HCT116 (cell line): ENCODE measurements around the gene DYNLT1.
A peak's percentile ranks its signal among the peaks of the same experiment; 100 is the strongest.

Experiments used
- ATF3 ChIP-seq: IDR thresholded peaks from 2 replicates; pipeline ENCODE4 v1.6.1; 2012
- CTCF ChIP-seq, 3 experiments: fragments of 200-600 bp in 1 of 3; sonication (generic) in 1 of 3; IDR thresholded peaks in 2 of 3; conservative IDR thresholded peaks in 1 of 3; 2 replicates each; pipeline ENCODE4 v1.5.1; 2012 to 2017; ENCODE audit warnings: low read depth in 2 of 3, low read length in 2 of 3, antibody characterized with exemption in 1 of 3, borderline replicate concordance in 1 of 3, control low read depth in 1 of 3, mild to moderate bottlenecking in 1 of 3, mixed read lengths in 1 of 3, mixed run types in 1 of 3, moderate library complexity in 1 of 3; ENCODE audit not compliant: insufficient read depth in 1 of 3
- EGR1 ChIP-seq: IDR thresholded peaks from 2 replicates; pipeline ENCODE4 v1.6.1; 2012; ENCODE audit warnings: low read depth
- EZH2 ChIP-seq: fragments of 200-600 bp; sonication (generic); IDR thresholded peaks from 2 replicates; pipeline ENCODE4 v1.6.1; 2017; ENCODE audit warnings: antibody characterized with exemption, mixed run types
- EZH2phosphoT487 ChIP-seq: fragments of 200-600 bp; IDR thresholded peaks from 2 replicates; pipeline ENCODE4 v1.6.1; 2018; ENCODE audit warnings: antibody characterized with exemption, borderline replicate concordance
- POLR2A ChIP-seq: IDR thresholded peaks from 2 replicates; pipeline ENCODE4 v1.7.0; 2011; ENCODE audit warnings: borderline replicate concordance; ENCODE audit not compliant: insufficient read depth, insufficient read length; ENCODE audit errors: extremely low read depth
- POLR2AphosphoS5 ChIP-seq: IDR thresholded peaks from 2 replicates; pipeline ENCODE4 v1.6.1; 2011; ENCODE audit warnings: mild to moderate bottlenecking, low read depth, low read length, moderate library complexity
- RAD21 ChIP-seq: IDR thresholded peaks from 2 replicates; pipeline ENCODE4 v1.6.1; 2012; ENCODE audit warnings: low read depth, mild to moderate bottlenecking
- SIN3A ChIP-seq: IDR thresholded peaks from 2 replicates; pipeline ENCODE4 v1.6.1; 2012; ENCODE audit warnings: low read depth
- SP1 ChIP-seq: IDR thresholded peaks from 2 replicates; pipeline ENCODE4 v1.6.1; 2012; ENCODE audit warnings: low read depth
- ZNF274 ChIP-seq: fragments of 200-500 bp; sonication (Bioruptor generic); IDR thresholded peaks from 2 replicates; pipeline ENCODE4 v1.6.1; 2014; ENCODE audit warnings: mild to moderate bottlenecking, low read depth, low read length, inconsistent platforms

- TF ChIP-seq CTCF (IDR thresholded peaks at IDR 0.05 in 2 of 3, conservative IDR thresholded peaks at IDR 0.05 in 1 of 3; ENCODE audit: borderline replicate concordance in 1 of 3, insufficient read depth in 1 of 3, low read depth in 2 of 3, low read length in 2 of 3): no peak
- TF ChIP-seq ZNF274: no peak
- no peak for TF ChIP-seq EZH2
- TF ChIP-seq ATF3: no peak
- no peak for TF ChIP-seq SP1
- TF ChIP-seq POLR2A: no peak
- peak; percentile 49; the same call in 1 of the 2 replicates for TF ChIP-seq POLR2AphosphoS5
- TF ChIP-seq EZH2phosphoT487: no peak
- TF ChIP-seq SIN3A: no peak
- no peak for TF ChIP-seq EGR1
- TF ChIP-seq RAD21: no peak
Observed at GRCh38 chr6:158646023-158646910, 1.7 kb upstream of the DYNLT1 start.
